K562 (cell line): ENCODE measurements around the gene USP11.
"Not testable (repeated sequence)": the region's sequence is repeated elsewhere in the genome, so short reads cannot be mapped to it uniquely, and the experiment has no call there.

Experiments used
- GATAD2A ChIP-seq: fragments of 450-650 bp; IDR thresholded peaks from 2 replicates; pipeline ENCODE4 v1.6.1; 2017
- HMG20A ChIP-seq: fragments of 450-650 bp; formaldehyde crosslinking; conservative IDR thresholded peaks from 2 replicates; pipeline ENCODE4 v1.4.0; 2020; ENCODE audit warnings: mild to moderate bottlenecking, mixed read lengths
- MAFK ChIP-seq: IDR thresholded peaks from 2 replicates; pipeline ENCODE4 v1.6.1; 2011; ENCODE audit warnings: low read length, improper control_type of control experiment
- XRCC5 ChIP-seq: fragments of 200-400 bp; formaldehyde crosslinking; IDR thresholded peaks from 2 replicates; pipeline ENCODE4 v1.6.1; 2017; ENCODE audit warnings: low read depth, mild to moderate bottlenecking, low read length
- ZNF12 ChIP-seq: sonication (generic); formaldehyde crosslinking; IDR thresholded peaks from 2 replicates; pipeline ENCODE4 v1.4.0; 2020; ENCODE audit warnings: mild to moderate bottlenecking, missing genetic modification reagents
- ZNF140 ChIP-seq: fragments of 250-450 bp; sonication (Bioruptor Pico); IDR thresholded peaks from 2 replicates; pipeline ENCODE4 v1.8.0; 2021; ENCODE audit warnings: moderate library complexity, mild to moderate bottlenecking, inconsistent platforms
- TF ChIP-seq, protein P1 (sequence below): fragments of 250-450 bp; sonication (Bioruptor Pico); IDR thresholded peaks from 2 replicates; pipeline ENCODE4 v1.5.0; 2020; ENCODE audit warnings: mild to moderate bottlenecking, borderline replicate concordance
- TF ChIP-seq, protein P2 (sequence below), 3 experiments: IDR thresholded peaks in 2 of 3; conservative IDR thresholded peaks in 1 of 3; 2 replicates each; pipeline ENCODE4 v1.5.1; 2011 to 2012; ENCODE audit warnings: low read length in 3 of 3, mild to moderate bottlenecking in 3 of 3, control low read depth in 2 of 3, improper control_type of control experiment in 1 of 3, inconsistent platforms in 1 of 3, low read depth in 1 of 3, mixed read lengths in 1 of 3, moderate library complexity in 1 of 3; ENCODE audit not compliant: insufficient read depth in 2 of 3
- TF ChIP-seq, protein P3 (sequence below): sonication (generic); formaldehyde crosslinking; IDR thresholded peaks from 2 replicates; pipeline ENCODE4 v1.8.1; 2023; ENCODE audit warnings: mild to moderate bottlenecking, missing genetic modification reagents
- TF ChIP-seq, protein P4 (sequence below): sonication (generic); formaldehyde crosslinking; IDR thresholded peaks from 2 replicates; pipeline ENCODE4 v1.8.0; 2022; ENCODE audit warnings: mild to moderate bottlenecking, low read depth, missing genetic modification reagents

DNA sequence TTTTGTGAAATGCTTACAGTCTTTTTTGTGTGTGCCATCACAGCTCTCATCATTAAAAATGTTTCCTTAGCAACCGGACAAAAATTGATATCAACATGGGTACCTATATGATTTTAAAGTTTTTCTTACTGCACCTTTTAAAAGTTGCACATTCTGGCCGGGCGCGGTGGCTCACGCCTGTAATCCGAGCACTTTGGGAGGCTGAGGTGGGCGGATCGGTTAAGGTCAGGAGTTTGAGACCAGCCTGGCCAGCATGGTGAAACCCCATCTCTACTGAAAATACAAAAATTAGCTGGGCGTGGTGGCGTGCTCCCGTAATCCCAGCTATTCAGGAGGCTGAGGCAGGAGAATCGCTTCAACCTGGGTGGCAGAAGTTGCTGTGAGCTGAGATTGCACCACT is 24.8 kb downstream of the USP11 start:
- TF ChIP-seq, protein P1, sequence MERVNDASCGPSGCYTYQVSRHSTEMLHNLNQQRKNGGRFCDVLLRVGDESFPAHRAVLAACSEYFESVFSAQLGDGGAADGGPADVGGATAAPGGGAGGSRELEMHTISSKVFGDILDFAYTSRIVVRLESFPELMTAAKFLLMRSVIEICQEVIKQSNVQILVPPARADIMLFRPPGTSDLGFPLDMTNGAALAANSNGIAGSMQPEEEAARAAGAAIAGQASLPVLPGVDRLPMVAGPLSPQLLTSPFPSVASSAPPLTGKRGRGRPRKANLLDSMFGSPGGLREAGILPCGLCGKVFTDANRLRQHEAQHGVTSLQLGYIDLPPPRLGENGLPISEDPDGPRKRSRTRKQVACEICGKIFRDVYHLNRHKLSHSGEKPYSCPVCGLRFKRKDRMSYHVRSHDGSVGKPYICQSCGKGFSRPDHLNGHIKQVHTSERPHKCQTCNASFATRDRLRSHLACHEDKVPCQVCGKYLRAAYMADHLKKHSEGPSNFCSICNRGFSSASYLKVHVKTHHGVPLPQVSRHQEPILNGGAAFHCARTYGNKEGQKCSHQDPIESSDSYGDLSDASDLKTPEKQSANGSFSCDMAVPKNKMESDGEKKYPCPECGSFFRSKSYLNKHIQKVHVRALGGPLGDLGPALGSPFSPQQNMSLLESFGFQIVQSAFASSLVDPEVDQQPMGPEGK, result not testable (repeated sequence)
- TF ChIP-seq, protein P2, sequence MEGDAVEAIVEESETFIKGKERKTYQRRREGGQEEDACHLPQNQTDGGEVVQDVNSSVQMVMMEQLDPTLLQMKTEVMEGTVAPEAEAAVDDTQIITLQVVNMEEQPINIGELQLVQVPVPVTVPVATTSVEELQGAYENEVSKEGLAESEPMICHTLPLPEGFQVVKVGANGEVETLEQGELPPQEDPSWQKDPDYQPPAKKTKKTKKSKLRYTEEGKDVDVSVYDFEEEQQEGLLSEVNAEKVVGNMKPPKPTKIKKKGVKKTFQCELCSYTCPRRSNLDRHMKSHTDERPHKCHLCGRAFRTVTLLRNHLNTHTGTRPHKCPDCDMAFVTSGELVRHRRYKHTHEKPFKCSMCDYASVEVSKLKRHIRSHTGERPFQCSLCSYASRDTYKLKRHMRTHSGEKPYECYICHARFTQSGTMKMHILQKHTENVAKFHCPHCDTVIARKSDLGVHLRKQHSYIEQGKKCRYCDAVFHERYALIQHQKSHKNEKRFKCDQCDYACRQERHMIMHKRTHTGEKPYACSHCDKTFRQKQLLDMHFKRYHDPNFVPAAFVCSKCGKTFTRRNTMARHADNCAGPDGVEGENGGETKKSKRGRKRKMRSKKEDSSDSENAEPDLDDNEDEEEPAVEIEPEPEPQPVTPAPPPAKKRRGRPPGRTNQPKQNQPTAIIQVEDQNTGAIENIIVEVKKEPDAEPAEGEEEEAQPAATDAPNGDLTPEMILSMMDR (IDR thresholded peaks at IDR 0.05 in 2 of 3, conservative IDR thresholded peaks at IDR 0.05 in 1 of 3; ENCODE audit: insufficient read depth in 2 of 3, low read depth in 1 of 3, low read length in 3 of 3), result not testable (repeated sequence)
- TF ChIP-seq HMG20A (CRISPR knock-in tag); MAFK; ZNF12 (CRISPR knock-in tag); ZNF140 (CRISPR knock-in tag); GATAD2A; XRCC5: not testable (repeated sequence)
- TF ChIP-seq, protein P3, sequence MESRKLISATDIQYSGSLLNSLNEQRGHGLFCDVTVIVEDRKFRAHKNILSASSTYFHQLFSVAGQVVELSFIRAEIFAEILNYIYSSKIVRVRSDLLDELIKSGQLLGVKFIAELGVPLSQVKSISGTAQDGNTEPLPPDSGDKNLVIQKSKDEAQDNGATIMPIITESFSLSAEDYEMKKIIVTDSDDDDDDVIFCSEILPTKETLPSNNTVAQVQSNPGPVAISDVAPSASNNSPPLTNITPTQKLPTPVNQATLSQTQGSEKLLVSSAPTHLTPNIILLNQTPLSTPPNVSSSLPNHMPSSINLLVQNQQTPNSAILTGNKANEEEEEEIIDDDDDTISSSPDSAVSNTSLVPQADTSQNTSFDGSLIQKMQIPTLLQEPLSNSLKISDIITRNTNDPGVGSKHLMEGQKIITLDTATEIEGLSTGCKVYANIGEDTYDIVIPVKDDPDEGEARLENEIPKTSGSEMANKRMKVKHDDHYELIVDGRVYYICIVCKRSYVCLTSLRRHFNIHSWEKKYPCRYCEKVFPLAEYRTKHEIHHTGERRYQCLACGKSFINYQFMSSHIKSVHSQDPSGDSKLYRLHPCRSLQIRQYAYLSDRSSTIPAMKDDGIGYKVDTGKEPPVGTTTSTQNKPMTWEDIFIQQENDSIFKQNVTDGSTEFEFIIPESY (CRISPR knock-in tag), result not testable (repeated sequence)
- TF ChIP-seq, protein P4, sequence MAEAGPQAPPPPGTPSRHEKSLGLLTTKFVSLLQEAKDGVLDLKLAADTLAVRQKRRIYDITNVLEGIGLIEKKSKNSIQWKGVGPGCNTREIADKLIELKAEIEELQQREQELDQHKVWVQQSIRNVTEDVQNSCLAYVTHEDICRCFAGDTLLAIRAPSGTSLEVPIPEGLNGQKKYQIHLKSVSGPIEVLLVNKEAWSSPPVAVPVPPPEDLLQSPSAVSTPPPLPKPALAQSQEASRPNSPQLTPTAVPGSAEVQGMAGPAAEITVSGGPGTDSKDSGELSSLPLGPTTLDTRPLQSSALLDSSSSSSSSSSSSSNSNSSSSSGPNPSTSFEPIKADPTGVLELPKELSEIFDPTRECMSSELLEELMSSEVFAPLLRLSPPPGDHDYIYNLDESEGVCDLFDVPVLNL, result not testable (repeated sequence)
